ENCODE measurements around the gene PKNOX2.

PKNOX2 gene

DNA sequence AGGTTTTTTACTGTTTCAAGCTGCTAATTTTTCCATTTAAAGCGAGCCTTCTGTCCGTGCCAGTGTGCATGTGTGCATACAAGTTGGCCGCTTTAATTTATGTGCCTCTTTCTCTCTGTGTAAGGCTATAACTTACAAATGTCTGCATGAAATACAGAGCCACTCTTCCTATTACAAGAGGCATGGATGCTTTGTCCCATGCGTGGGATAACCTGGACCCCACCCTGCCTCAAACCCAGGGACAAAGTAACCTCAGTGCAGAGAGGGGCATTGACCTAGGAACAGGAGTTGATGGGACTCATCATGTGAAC lies 28.8 kb downstream of the PKNOX2 start:
- no peaks in the 10 kb centered on the region for H3K79me2 ChIP-seq (ENCODE audit: low read length)
- no peak overlapping the region for H3K4me2 ChIP-seq (ENCODE audit: low read depth, low read length)
- H2AFZ ChIP-seq (ENCODE audit: low read length) = no peak overlapping the region
- no peaks in the 10 kb centered on the region for H3F3A ChIP-seq (ENCODE audit: insufficient read depth, low read length)
- no peak for DNase-seq
- H3K27ac ChIP-seq (ENCODE audit: low read length) = no peak overlapping the region
- no peaks in the 10 kb centered on the region for H3K9me3 ChIP-seq (replicated peaks; ENCODE audit: insufficient read depth, low read length)
- H3K36me3 ChIP-seq (replicated peaks; ENCODE audit: insufficient read depth, low read length) = no peaks in the 10 kb centered on the region
- H3K9ac ChIP-seq (ENCODE audit: low read length) = no peak overlapping the region
- H3K4me1 ChIP-seq (ENCODE audit: low read length) = no peaks in the 10 kb centered on the region
- no peaks in the 10 kb centered on the region for H3K27me3 ChIP-seq (replicated peaks; ENCODE audit: insufficient read depth, low read length)
- no peaks in the 10 kb centered on the region for H3K9me2 ChIP-seq (replicated peaks; ENCODE audit: insufficient read depth, low read length)
- H3K4me3 ChIP-seq (ENCODE audit: low read length) = no peak overlapping the region
- H4K20me1 ChIP-seq (ENCODE audit: insufficient read depth, low read length) = no peaks in the 10 kb centered on the region
- TF ChIP-seq EZH2 (optimal IDR thresholded peaks at IDR 0.05; ENCODE audit: low read depth, low read length) = no peak
- no peak for TF ChIP-seq EZH2phosphoT487 (IDR thresholded peaks at IDR 0.05; ENCODE audit: low read length)
- TF ChIP-seq CTCF (IDR thresholded peaks at IDR 0.05; ENCODE audit: low read length) = no peak

GRCh38 chr11:125193841-125194240 lies 29.3 kb downstream of the PKNOX2 start:
- H3K9ac ChIP-seq (ENCODE audit: low read length) = no peak overlapping the region

DNA sequence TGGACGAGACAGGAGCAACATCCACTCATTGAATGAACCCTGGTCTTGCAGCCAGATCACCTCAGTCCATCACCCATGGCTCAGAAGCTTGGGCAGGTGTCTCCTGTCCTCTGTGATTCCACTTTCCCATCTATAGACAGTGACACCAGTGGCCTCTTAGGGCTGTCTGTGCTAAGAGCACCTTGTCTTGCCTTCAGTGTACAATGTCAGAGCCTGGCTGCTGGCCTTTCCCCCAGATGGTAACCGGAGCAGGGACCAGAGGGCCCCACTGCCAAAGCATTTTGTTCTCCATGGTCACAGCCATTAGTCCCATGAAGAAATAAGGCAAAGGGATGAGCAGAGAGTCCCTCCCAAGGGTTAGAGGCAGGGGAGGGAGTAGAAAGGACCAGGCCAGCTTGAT lies 35.4 kb downstream of the PKNOX2 start:
- TF ChIP-seq CTCF (IDR thresholded peaks at IDR 0.05; ENCODE audit: low read length) (no peak), EZH2phosphoT487 (IDR thresholded peaks at IDR 0.05; ENCODE audit: low read length) (no peak), EZH2 (optimal IDR thresholded peaks at IDR 0.05; ENCODE audit: low read depth, low read length) (no peak)

More at GRCh38 chr11:125193841-125194240, 29.3 kb downstream of the PKNOX2 start:
- H3K9me3 ChIP-seq (replicated peaks; ENCODE audit: insufficient read depth, low read length) = no peaks in the 10 kb centered on the region
- no peaks in the 10 kb centered on the region for H3K36me3 ChIP-seq (replicated peaks; ENCODE audit: insufficient read depth, low read length)
- H3K79me2 ChIP-seq (ENCODE audit: low read length) = no peaks in the 10 kb centered on the region
- no peak overlapping the region for H3K27ac ChIP-seq (ENCODE audit: low read length)
- H3K9me2 ChIP-seq (replicated peaks; ENCODE audit: insufficient read depth, low read length) = no peaks in the 10 kb centered on the region
- no peaks in the 10 kb centered on the region for H3F3A ChIP-seq (ENCODE audit: insufficient read depth, low read length)
- no peak for DNase-seq
- no peak for TF ChIP-seq EZH2phosphoT487 (IDR thresholded peaks at IDR 0.05; ENCODE audit: low read length)
- no peak for TF ChIP-seq EZH2 (optimal IDR thresholded peaks at IDR 0.05; ENCODE audit: low read depth, low read length)
- TF ChIP-seq CTCF (IDR thresholded peaks at IDR 0.05; ENCODE audit: low read length) = no peak
- H2AFZ ChIP-seq (ENCODE audit: low read length) = no peak overlapping the region
- no peak overlapping the region for H3K4me3 ChIP-seq (ENCODE audit: low read length)
- H3K4me2 ChIP-seq (ENCODE audit: low read depth, low read length) = no peak overlapping the region
- no peaks in the 10 kb centered on the region for H4K20me1 ChIP-seq (ENCODE audit: insufficient read depth, low read length)
- H3K27me3 ChIP-seq (replicated peaks; ENCODE audit: insufficient read depth, low read length) = no peaks in the 10 kb centered on the region
- H3K4me1 ChIP-seq (ENCODE audit: low read length) = no peaks in the 10 kb centered on the region

More for the DNA sequence above, 35.4 kb downstream of the PKNOX2 start:
- H3K9ac ChIP-seq (ENCODE audit: low read length) = no peak overlapping the region
- no peaks in the 10 kb centered on the region for H3K9me3 ChIP-seq (replicated peaks; ENCODE audit: insufficient read depth, low read length)
- no peaks in the 10 kb centered on the region for H3K9me2 ChIP-seq (replicated peaks; ENCODE audit: insufficient read depth, low read length)
- H3K36me3 ChIP-seq (replicated peaks; ENCODE audit: insufficient read depth, low read length) = no peaks in the 10 kb centered on the region
- no peaks in the 10 kb centered on the region for H3K4me1 ChIP-seq (ENCODE audit: low read length)
- no peak overlapping the region for H2AFZ ChIP-seq (ENCODE audit: low read length)
- H3K79me2 ChIP-seq (ENCODE audit: low read length) = no peaks in the 10 kb centered on the region
- no peak overlapping the region for H3K27ac ChIP-seq (ENCODE audit: low read length)
- H3K27me3 ChIP-seq (replicated peaks; ENCODE audit: insufficient read depth, low read length) = no peaks in the 10 kb centered on the region
- no peaks in the 10 kb centered on the region for H3F3A ChIP-seq (ENCODE audit: insufficient read depth, low read length)
- H4K20me1 ChIP-seq (ENCODE audit: insufficient read depth, low read length) = no peaks in the 10 kb centered on the region
- no peak overlapping the region for H3K4me2 ChIP-seq (ENCODE audit: low read depth, low read length)
- H3K4me3 ChIP-seq (ENCODE audit: low read length) = no peak overlapping the region
- no peak for DNase-seq
